ENCODE measurements around the gene PSAPL1.

PSAPL1 gene

GRCh38 chr4:7451800-7452199, 17.1 kb upstream of the PSAPL1 start:
- no peak overlapping the region for H3K4me3 ChIP-seq
- no peak overlapping the region for H3K27ac ChIP-seq
- H3K9ac ChIP-seq (ENCODE audit: insufficient read length) = no peak overlapping the region
- no peaks in the 10 kb centered on the region for H3K36me3 ChIP-seq (ENCODE audit: insufficient read depth, low read length)
- no peaks in the 10 kb centered on the region for H3K9me3 ChIP-seq (ENCODE audit: low read depth, low read length)
- TF ChIP-seq FOXP2 (optimal IDR thresholded peaks at IDR 0.05; ENCODE audit: control extremely low read depth, extremely low read length, insufficient read depth) = no peak
- no peak for TF ChIP-seq POLR2AphosphoS5 (IDR thresholded peaks at IDR 0.05; ENCODE audit: borderline replicate concordance, low read depth, low read length)
- no peak for TF ChIP-seq EZH2 (IDR thresholded peaks at IDR 0.05)
- DNase-seq (ENCODE audit: low read depth, low spot score) = no peak

- no peak overlapping the region for H3K9ac ChIP-seq (ENCODE audit: insufficient read length)
- H3K36me3 ChIP-seq (ENCODE audit: insufficient read depth, low read length) = no peaks in the 10 kb centered on the region
- no peak for DNase-seq (ENCODE audit: low read depth, low spot score)
- no peaks in the 10 kb centered on the region for H3K9me3 ChIP-seq (ENCODE audit: low read depth, low read length)
- no peak overlapping the region for H3K4me3 ChIP-seq
- H3K27ac ChIP-seq = no peak overlapping the region
- TF ChIP-seq FOXP2 (optimal IDR thresholded peaks at IDR 0.05; ENCODE audit: control extremely low read depth, extremely low read length, insufficient read depth) (no peak), POLR2AphosphoS5 (IDR thresholded peaks at IDR 0.05; ENCODE audit: borderline replicate concordance, low read depth, low read length) (no peak), EZH2 (IDR thresholded peaks at IDR 0.05) (no peak)
Measured at GRCh38 chr4:7451434-7451789, 16.7 kb upstream of the PSAPL1 start.

- Histone ChIP-seq H3K9me3 (ENCODE audit: low read depth, low read length) (no peaks in the 10 kb centered on the region), H3K4me3 (no peak overlapping the region), H3K9ac (ENCODE audit: insufficient read length) (no peak overlapping the region), H3K27ac (no peak overlapping the region), H3K36me3 (ENCODE audit: insufficient read depth, low read length) (no peaks in the 10 kb centered on the region)
- no peak for DNase-seq (ENCODE audit: low read depth, low spot score)
- TF ChIP-seq FOXP2 (optimal IDR thresholded peaks at IDR 0.05; ENCODE audit: control extremely low read depth, extremely low read length, insufficient read depth) (no peak), EZH2 (IDR thresholded peaks at IDR 0.05) (no peak), POLR2AphosphoS5 (IDR thresholded peaks at IDR 0.05; ENCODE audit: borderline replicate concordance, low read depth, low read length) (no peak)
Measured at GRCh38 chr4:7450775-7451433, 16.2 kb upstream of the PSAPL1 start.

GRCh38 chr4:7448036-7448435, 13.3 kb upstream of the PSAPL1 start:
- Histone ChIP-seq H3K9ac (ENCODE audit: insufficient read length) (no peak overlapping the region), H3K36me3 (ENCODE audit: insufficient read depth, low read length) (no peaks in the 10 kb centered on the region), H3K27ac (no peak overlapping the region), H3K4me3 (no peak overlapping the region), H3K9me3 (ENCODE audit: low read depth, low read length) (no peaks in the 10 kb centered on the region)
- DNase-seq (ENCODE audit: low read depth, low spot score) = no peak
- TF ChIP-seq POLR2AphosphoS5 (IDR thresholded peaks at IDR 0.05; ENCODE audit: borderline replicate concordance, low read depth, low read length) (no peak), EZH2 (IDR thresholded peaks at IDR 0.05) (no peak), FOXP2 (optimal IDR thresholded peaks at IDR 0.05; ENCODE audit: control extremely low read depth, extremely low read length, insufficient read depth) (no peak)

GRCh38 chr4:7447236-7447635, 12.5 kb upstream of the PSAPL1 start:
- H3K36me3 ChIP-seq (ENCODE audit: insufficient read depth, low read length) = no peaks in the 10 kb centered on the region
- no peak for DNase-seq (ENCODE audit: low read depth, low spot score)

GRCh38 chr4:7444731-7445130, 10.0 kb upstream of the PSAPL1 start:
- Histone ChIP-seq H3K9ac (ENCODE audit: insufficient read length) (no peak overlapping the region), H3K9me3 (ENCODE audit: low read depth, low read length) (no peaks in the 10 kb centered on the region), H3K36me3 (ENCODE audit: insufficient read depth, low read length) (no peaks in the 10 kb centered on the region), H3K4me3 (no peak overlapping the region), H3K27ac (no peak overlapping the region)
- no peak for TF ChIP-seq EZH2 (IDR thresholded peaks at IDR 0.05)
- TF ChIP-seq POLR2AphosphoS5 (IDR thresholded peaks at IDR 0.05; ENCODE audit: borderline replicate concordance, low read depth, low read length) = no peak
- no peak for TF ChIP-seq FOXP2 (optimal IDR thresholded peaks at IDR 0.05; ENCODE audit: control extremely low read depth, extremely low read length, insufficient read depth)
- DNase-seq (ENCODE audit: low read depth, low spot score) = no peak

More at GRCh38 chr4:7447236-7447635, 12.5 kb upstream of the PSAPL1 start:
- no peaks in the 10 kb centered on the region for H3K9me3 ChIP-seq (ENCODE audit: low read depth, low read length)
- no peak overlapping the region for H3K4me3 ChIP-seq
- no peak overlapping the region for H3K27ac ChIP-seq
- H3K9ac ChIP-seq (ENCODE audit: insufficient read length) = no peak overlapping the region
- TF ChIP-seq EZH2 (IDR thresholded peaks at IDR 0.05) (no peak), POLR2AphosphoS5 (IDR thresholded peaks at IDR 0.05; ENCODE audit: borderline replicate concordance, low read depth, low read length) (no peak), FOXP2 (optimal IDR thresholded peaks at IDR 0.05; ENCODE audit: control extremely low read depth, extremely low read length, insufficient read depth) (no peak)

GRCh38 chr4:7444314-7444713, 9.6 kb upstream of the PSAPL1 start:
- no peak for DNase-seq (ENCODE audit: low read depth, low spot score)
- H3K27ac ChIP-seq = no peak overlapping the region
- H3K9ac ChIP-seq (ENCODE audit: insufficient read length) = no peak overlapping the region
- H3K4me3 ChIP-seq = no peak overlapping the region
- H3K9me3 ChIP-seq (ENCODE audit: low read depth, low read length) = no peaks in the 10 kb centered on the region
- H3K36me3 ChIP-seq (ENCODE audit: insufficient read depth, low read length) = no peaks in the 10 kb centered on the region
- TF ChIP-seq EZH2 (IDR thresholded peaks at IDR 0.05) (no peak), FOXP2 (optimal IDR thresholded peaks at IDR 0.05; ENCODE audit: control extremely low read depth, extremely low read length, insufficient read depth) (no peak), POLR2AphosphoS5 (IDR thresholded peaks at IDR 0.05; ENCODE audit: borderline replicate concordance, low read depth, low read length) (no peak)

- Histone ChIP-seq H3K4me3 (no peak overlapping the region), H3K9me3 (ENCODE audit: low read depth, low read length) (no peaks in the 10 kb centered on the region), H3K27ac (no peak overlapping the region), H3K9ac (ENCODE audit: insufficient read length) (no peak overlapping the region), H3K36me3 (ENCODE audit: insufficient read depth, low read length) (no peaks in the 10 kb centered on the region)
- no peak for TF ChIP-seq EZH2 (IDR thresholded peaks at IDR 0.05)
- TF ChIP-seq FOXP2 (optimal IDR thresholded peaks at IDR 0.05; ENCODE audit: control extremely low read depth, extremely low read length, insufficient read depth) = no peak
- TF ChIP-seq POLR2AphosphoS5 (IDR thresholded peaks at IDR 0.05; ENCODE audit: borderline replicate concordance, low read depth, low read length) = no peak
- no peak for DNase-seq (ENCODE audit: low read depth, low spot score)
Measured at GRCh38 chr4:7442574-7443162, 7.9 kb upstream of the PSAPL1 start.
